ENCODE results near the gene SLC16A4.
A peak's percentile ranks its signal among the peaks of the same experiment; 100 is the strongest.
"Not testable (repeated sequence)": the region's sequence is repeated elsewhere in the genome, so short reads cannot be mapped to it uniquely, and the experiment has no call there.

The SLC16A4 gene

DNA sequence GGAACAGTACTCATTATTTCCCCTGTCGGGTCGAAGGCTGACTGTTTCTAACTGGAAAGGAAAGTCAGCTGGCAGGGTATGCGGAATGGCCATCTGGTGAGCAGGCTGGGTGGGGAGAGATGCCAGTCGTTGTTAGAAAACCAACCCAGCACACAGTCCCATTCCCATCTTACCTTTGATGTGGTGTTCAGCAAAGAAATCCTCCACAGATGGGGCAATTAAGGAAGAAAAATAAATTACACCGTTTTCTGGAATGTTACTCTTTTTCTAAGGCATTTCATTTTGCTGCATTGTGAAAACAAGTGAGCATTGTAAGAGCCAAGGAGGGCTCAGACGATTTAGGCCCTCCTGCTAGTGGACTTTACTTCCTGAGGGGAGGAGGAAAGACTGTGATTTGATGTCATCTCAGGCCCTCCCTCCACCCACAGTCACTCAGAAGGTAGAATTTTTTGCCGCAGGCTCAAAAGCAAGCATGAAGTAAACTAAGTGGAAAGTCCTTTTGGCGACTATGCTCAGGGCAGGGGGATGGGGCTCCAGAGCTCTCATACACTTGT, at the start of gene SLC16A4:
TSS of gene SLC16A4 (minus strand) at position 335 of the 554 bp plus-strand sequence. CDS start 1,703 bp downstream, outside the sequence.
- DNase-seq (ENCODE audit: low spot score): peak; percentile 70

DNA sequence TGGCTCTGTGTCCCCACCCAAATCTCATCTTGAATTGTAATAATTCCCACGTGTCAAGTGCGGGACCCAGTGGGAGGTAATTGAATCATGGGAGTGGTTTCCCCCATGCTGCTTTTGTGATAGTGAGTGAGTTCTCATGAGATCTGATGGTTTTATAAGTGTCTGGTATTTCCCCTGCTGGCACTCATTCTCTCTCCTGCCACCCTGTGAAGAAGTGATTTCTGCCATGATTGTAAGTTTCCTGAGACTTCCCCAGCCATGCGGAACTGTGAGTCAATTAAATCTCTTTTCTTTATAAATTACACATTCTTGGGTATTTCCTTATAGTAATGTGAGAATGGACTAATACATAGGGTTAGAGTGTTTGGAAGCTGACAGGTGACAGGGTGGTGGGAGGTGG, 49.0 kb upstream of the SLC16A4 start:
- not testable (repeated sequence) for DNase-seq (ENCODE audit: low spot score)

DNA sequence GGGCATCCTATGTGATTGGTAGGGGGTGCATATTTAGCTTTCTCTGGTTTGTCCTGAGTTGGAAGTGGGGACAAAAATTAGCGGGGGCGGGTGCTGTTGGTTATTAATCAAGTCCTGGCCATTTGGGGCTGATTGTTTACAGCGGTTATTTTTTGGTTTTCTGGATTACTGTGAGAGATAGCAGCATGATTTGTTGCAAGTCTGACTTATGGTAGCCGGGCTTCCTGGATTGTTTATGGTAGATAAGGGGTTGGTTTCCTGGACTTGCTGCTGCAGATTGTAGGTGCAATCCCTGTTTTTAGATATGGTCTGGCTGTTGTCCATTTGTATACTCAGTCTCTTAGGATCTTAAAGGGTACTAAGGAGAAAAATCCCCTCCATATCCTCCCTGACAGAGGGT, 48.1 kb upstream of the SLC16A4 start:
- no peak for DNase-seq (ENCODE audit: low spot score)

DNA sequence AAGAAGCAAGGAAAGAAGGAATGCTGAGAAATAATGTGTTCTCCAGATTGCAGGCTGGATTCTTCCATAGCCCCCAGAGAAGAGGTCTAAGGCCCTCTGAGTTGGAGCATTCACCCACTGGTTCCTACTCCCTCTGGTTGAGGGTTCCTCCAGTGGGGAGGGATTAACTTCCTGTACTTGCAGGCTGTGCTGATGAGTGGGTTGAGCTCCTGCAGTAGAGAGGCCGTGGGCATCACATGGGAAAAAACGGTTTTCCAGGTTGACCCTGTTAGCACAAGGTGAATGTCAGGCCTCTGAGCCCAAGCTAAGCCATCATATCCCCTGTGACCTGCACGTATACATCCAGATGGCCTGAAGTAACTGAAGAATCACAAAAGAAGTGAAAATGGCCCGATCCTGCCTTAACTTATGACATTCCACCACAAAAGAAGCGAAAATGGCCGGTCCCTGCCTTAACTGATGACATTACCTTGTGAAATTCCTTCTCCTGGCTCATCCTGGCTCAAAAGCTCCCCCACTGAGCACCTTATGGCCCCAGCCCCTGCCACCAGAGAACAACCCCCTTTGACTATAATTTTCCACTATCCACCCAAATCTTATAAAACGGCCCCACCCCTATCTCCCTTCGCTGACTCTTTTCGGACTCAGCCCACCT, 46.9 kb upstream of the SLC16A4 start:
- not testable (repeated sequence) for DNase-seq (ENCODE audit: low spot score)

DNA sequence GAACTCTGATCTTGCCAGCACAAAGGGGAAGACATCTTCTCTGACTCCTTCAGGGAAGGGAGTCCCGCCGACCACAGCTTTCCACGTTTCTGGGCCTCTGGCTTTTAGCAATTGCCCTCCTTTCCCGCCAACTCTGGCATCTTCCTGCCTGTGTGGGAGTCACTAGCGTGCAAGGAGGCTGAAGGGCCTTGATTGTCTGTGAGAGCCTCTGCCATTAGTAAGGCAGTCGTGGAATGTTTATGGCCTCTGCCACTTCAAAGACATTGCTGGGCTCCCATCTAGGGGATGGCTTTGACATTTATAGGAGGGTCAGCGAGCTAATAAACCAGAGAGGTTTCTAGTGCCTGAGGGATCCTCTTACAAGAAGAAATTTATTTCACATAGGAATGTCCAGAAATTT, 45.8 kb upstream of the SLC16A4 start:
- no peak for DNase-seq (ENCODE audit: low spot score)

DNA sequence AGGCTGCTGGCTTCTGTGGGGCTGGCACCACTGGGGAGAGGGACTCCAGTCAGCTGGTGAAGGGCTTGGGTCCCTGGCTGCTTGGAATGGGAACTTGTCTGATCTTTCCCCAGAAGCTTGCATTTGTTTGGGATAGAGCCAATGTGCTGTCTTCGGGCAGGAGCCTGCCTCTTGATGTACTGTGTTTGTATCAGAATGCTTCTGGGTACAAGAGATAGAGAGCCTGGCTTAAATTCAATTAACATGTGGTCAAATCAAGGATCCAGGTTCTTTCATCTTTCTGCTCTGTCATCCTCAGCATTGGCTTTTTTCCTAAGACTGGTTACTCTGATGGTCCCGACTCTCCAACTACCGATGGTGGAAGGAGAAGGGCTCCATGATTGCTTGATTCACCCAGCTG, 44.1 kb upstream of the SLC16A4 start:
- DNase-seq (ENCODE audit: low spot score): no peak

DNA sequence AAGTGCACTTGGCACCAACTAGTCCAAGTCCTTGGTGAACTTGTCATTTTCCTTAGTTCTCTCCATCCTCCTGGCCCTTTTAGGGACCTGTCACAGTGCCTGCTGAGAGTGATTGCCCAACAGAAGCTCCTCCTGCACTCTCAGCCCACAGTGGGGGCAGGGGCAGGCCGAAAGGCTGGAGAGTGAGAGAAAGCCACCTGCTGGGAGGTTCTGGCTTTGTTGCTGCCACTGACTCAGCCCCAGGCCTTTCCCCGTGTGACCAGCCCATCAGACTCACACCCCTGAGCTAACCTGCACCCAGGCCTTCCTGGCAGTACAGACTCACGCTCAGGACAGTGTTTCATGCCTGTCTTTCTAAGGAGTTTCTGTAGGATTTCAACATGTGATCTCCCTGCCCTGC, 43.0 kb upstream of the SLC16A4 start:
- DNase-seq (ENCODE audit: low spot score): no peak

DNA sequence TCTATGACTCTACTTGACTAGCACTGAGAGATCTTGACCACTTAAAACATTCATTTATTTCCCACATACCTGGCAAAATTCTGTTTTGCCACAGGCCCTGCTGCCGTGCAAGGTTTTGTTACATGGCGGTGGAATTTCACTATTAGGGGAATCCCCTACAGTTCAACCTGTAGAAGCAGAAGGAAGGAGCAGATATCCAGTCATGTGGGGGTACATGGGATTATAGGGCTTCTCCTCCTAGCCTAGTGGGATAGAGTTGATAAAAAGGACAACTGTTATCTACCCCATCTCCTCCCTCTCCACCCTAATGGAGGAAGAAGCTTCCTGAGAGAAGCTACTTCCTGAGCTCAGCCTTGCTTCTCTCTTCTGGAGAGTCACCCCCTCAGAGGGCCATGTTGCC, 42.4 kb upstream of the SLC16A4 start:
- no peak for DNase-seq (ENCODE audit: low spot score)

DNA sequence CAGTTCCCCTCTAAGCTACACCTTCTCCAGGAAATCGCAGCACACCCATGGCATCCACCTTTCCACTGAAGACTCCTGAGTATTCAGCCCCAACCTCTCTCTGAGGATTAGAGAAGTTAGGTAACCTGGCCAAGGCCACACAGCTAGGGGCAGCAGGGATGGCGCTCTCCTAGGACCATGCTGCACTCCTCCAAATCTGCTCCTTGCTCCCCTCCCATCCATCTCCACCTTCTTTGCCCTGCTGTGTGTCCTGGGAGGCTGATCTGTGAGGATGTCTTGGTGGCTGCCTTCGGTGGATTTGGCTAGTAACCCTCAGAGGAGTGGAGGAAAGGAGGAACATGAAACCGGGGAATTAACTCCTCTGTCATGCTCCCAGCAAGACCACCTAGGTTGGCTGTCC, 40.1 kb upstream of the SLC16A4 start:
- DNase-seq (ENCODE audit: low spot score): no peak

DNA sequence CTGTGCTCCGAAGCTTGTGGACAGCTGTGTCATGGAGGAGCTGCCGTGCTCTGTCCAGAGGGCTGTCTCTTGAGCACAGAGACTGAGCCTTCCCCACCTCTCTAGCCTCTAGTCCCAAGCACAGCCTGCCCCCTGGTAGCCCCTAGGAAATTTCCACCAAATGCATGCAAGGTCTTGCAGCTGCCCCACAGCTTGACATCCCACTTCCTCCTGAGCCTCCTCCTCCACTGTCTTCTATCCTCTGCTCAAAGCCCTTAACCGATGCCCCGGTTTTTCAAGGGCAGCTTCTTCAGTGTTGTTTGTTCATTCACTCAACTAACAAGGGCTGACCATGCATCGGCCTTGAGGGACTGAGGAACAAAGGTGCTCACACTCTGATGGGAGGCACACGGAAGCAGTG, 39.5 kb upstream of the SLC16A4 start:
- DNase-seq (ENCODE audit: low spot score): no peak

DNA sequence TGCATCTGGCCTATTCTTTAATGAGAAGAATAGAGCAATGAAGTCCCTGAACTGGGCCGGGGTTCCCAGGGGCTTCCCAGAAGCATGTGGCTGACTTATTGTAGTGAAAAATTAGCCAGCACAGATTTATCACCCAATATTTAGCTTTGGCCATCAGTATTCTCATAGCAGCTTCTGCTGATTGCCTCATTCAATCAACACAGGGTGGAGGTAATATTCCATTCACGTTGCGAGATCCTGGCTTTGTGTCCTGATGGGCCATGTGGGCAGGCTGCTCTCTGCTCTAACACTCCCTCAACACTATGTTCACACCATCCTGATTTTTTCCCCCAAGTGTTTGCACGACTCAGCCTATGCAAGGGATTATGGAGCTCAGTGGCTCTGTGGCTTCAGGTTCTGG, 38.1 kb upstream of the SLC16A4 start:
- DNase-seq (ENCODE audit: low spot score): no peak

DNA sequence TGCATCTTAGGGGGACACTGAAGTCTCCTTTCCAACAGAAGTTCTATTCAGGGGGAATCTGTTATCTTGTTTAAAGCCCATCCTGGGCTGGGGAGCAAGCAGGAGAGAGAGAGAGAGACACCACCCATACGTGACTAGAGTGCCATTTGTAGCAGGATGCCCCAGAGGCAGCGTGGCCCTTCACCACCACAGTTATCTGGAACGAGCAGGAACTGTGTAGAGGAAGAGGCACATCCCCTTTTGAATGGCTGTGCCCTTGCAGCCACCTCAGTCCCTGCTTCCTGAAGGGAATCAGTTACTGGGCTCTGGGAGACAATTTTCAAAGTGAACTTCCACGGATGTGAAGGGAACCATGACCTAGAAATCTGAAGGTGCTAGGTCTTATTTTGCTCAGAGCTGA, 36.0 kb upstream of the SLC16A4 start:
- no peak for DNase-seq (ENCODE audit: low spot score)

DNA sequence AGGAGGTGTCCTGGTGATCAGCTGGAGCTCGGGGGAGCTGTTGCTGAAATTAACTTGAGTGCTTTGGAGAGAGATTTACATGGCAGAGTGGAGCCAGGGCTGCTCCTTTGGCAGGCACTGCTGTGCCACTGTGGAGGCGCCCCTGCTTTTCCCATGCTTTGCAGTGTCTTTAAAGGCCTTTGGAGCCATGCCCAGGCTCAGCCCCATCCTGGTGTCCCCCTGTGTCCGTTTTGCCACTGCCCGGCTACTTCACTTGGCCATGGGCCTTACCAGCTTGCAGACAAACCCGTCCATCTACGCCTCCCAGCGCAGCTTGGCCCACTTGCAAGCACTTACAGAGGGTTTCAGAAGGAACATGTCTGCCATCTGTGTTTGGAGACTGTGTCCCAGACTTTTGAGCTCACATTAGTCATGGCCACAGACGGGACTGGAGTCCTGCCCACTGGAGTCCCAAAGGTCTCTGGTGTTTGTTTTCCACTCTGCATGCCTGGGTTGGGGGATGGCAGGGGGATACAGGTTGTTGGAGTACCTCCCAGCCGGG, 34.9 kb upstream of the SLC16A4 start:
- DNase-seq (ENCODE audit: low spot score): no peak

DNA sequence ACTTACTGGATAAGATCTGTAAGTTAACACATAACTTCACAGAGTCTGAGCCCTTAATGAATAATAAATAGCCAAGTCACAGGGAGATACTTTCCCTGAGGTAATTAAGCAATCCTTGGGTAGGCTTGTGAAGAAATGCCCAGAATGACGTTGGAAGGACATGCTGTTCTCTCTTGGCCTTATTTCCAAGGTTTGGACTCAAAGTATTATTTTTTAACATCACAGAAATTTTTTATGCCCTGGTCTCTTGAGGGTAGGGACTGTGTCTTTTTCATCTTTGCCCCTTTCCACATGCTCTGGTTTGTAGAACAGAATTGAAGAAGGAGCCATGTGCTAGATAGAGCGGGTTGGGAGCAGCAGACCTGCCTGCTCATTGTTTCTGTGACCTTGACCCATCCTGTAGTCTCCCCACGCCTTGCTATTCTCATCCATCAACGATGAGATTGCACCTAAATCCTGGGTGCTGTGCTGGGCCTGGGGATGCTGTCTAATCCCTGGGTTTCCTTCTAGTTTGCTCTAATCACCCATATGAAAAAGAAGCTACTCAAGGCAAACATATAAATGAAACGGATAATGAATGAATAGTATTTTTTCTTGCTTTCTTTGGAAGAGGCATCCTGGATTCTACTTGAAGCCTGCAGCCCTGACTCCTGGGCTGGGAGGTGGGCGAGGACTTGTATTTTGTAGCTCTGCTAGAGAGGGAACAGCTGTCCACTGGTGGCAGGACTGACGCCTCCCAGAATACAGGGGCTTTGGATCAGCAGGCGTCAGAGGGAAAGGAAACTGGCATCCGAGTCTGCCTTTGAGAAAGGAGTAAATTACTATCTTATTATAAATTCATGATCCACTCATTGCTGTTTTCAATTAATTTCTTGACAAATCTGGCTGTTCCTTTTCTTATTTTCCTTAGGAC, 34.1 kb upstream of the SLC16A4 start:
- no peak for DNase-seq (ENCODE audit: low spot score)

DNA sequence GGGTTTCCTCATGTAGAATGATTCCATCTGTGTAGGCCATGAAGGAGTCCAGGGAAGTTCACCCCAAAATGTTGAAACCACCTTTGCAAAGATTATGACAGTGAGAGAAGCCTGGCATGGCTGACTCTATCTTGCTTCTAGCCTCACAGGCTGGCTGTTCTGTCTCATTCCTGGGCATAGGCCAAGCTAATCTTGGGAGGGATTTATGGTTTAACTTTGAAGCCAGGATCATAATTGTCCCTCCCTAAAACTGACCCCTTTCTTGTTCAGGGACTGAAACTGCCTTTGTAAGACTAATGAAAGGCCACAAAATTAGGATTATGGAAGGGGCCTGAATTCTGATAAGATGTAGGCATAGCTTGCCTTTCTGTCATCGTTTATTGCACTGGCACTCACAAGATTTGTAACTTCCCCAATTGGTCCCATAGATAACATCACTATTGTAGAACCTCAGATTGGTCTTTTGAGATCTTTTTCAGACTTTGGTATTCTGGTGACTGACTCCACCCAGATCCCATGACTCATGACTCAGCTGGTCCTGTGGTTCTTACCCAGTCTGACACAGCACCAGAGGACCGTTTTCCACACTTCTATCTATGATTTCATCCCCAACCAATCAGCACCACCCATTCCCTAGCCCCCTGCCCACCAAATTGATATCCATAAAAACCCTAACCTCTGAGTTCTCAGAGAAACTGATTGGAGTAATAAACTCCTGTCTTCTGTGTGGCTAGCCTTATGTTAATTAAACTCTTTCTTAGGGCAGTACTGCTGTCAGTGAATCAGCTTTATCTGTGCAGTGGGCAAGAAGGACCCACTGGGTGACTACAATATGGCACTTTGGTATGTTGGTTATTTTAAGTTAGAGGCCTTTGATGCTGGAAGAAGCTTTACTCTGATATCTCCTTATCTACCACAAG, 30.3 kb upstream of the SLC16A4 start:
- DNase-seq (ENCODE audit: low spot score): peak; percentile 71

DNA sequence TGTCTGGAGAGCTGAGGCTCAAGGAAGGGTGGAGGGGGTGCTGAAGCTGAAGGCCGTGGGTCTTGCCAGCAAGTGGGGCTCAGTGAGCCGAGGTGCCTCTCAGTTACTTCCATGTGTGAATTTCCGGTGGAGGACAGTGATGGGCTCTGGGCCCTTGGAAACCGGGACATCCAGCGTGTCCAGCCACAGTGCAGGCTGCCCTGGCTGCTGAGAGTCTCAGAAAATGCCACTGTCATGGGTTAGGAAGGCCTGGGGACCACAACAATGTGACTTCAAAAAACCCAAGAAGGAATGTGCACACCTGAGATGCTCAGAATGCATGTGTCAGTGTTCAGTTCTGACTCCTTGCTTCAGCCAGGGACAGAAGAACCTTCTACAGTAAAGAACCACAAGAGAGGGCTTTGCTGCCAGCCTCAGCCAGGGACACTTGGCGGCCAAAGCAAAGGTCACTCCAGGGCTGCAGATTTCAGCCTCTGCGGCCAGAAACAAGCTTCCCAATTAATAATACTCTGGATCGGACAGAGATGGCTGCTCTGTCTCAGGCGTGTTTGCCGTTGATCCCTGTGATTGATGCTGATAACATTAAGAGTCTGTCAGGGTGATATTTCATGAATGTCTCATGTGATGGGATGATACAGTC, 29.3 kb upstream of the SLC16A4 start:
- DNase-seq (ENCODE audit: low spot score): no peak

DNA sequence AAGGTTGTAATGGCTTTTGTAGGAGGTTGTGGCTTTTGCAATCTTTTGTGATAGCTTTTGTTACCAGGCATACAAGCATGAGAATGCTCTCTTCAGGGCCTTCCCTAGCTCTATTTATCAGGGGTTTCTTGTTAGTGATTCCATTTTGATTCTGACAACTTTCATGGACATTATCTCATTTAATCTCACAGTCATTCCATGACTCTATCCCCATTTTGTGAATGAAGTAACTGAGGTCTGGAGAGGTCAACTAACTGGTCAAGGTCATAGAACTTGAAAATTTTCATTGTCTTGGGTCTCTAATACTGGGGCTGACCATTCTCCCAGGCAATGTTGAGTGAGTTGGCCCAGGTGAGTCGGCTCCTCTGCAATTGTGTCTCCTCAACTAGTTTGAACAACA, 27.9 kb upstream of the SLC16A4 start:
- DNase-seq (ENCODE audit: low spot score): no peak

DNA sequence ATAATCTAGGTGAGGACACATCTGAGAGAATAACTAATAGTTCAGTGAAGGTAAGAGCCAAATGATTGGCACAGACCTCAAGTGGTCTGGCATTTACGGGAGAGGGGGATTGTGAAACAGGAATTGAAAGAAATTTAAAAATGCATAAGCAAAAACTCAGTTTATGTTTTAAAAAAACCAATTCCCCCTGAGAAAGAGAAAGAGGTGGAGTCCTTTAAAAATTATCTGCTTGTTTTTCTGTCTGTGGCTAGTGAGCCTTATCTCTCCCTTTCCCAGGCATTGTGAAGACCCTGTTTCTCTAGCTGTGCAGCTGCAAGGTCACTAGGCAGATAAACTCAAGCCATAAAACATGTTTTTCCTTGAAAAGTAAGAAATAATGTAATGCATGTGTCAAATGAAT, 22.2 kb upstream of the SLC16A4 start:
- DNase-seq (ENCODE audit: low spot score): not testable (repeated sequence)

DNA sequence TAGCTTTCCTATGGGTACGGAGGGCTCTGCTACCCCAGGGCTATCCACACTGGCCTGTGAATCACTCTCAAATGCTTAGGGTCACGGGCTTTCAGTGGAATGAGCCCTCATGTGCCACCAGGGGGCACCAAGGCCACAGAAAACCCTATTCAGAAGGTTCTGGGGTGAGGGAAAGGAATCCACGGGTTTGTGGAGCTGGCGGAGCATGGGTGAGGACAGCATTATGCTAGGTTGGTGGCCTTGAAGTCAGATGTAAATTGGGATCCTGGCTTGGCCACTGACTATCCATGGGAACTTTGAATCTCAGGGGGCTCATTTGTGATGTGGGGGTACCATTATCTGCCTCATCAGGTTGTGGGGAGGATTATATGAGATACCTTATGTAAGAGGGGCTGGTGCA, 21.8 kb upstream of the SLC16A4 start:
- DNase-seq (ENCODE audit: low spot score): peak; percentile 80

DNA sequence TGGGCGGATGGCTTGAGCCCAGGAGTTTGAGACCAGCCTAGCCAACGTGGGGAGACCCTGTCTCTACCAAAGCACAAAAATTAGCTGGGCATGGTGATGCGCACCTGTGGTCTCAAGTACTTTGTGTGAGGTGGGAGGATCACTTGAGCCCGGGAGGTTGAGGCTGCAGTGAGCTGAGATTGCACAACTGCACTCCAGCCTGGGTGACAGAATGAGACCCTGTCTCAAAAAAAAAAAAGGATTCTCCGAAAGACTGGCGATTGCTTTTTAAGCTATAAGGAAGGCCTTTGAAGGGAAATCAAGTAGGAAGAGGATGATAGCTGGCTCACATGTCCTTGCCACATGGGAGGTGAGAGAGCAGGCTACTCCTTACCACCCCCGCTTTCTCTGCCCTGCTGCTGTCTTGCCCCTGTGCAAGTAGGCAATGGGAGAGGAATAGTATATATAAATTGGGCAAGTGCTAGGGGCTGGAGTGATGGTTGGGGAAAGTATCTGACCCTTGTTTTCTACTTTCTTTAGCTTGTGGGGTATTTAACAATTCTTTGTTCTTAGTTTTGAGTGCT, 20.4 kb upstream of the SLC16A4 start:
- no peak for DNase-seq (ENCODE audit: low spot score)

DNA sequence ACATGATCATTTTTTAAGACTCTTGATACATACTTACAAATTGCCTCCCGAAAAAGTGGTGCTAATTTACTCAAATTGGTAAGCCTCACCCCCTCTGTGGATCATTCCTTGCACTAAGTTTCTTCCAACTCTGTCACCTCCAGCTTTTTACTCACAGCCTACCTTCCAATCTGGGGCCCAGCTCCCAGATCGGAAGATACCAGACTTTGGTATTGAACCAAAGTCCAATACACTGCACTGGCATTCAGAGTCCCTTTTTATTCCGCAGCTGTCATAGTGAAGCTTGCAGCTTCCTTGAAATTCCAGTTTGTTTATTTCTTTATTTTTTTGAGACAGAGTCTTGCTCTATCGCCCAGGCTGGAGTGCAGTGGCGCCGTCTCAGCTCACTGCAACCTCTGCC, 18.5 kb upstream of the SLC16A4 start:
- no peak for DNase-seq (ENCODE audit: low spot score)
